ENCODE results near the gene NAGK.
"Not testable (repeated sequence)": the region's sequence is repeated elsewhere in the genome, so short reads cannot be mapped to it uniquely, and the experiment has no call there.

Gene NAGK
- total RNA-seq = 42.7 to 71.7 (median 66.1) reads per million in 4 donors

- peak; percentile 96 to 99 (median 97) for DNase-seq
Observed at GRCh38 chr2:71068218-71069035, at the start of gene NAGK. TSS of gene NAGK (plus strand) at chr2:71068648. CDS start at chr2:71068684, 36 bp downstream.

GRCh38 chr2:71019989-71020388, 48.5 kb upstream of the NAGK start:
- DNase-seq = not testable (repeated sequence)

- DNase-seq = not testable (repeated sequence)
Observed at GRCh38 chr2:71021394-71021793, 47.1 kb upstream of the NAGK start.

GRCh38 chr2:71023553-71024243, 44.8 kb upstream of the NAGK start:
- peak in 4 of 5 donors; percentile 36 to 43 (median 38) for DNase-seq

- DNase-seq = not testable (repeated sequence)
Observed at GRCh38 chr2:71036296-71036695, 32.2 kb upstream of the NAGK start.

GRCh38 chr2:71042287-71042686, 26.2 kb upstream of the NAGK start:
- DNase-seq = no peak

GRCh38 chr2:71043531-71044407, 24.7 kb upstream of the NAGK start:
- peak in 1 of 5 donors; percentile 32 for DNase-seq

GRCh38 chr2:71045151-71045550, 23.3 kb upstream of the NAGK start:
- DNase-seq = no peak

GRCh38 chr2:71045865-71046548, 22.4 kb upstream of the NAGK start:
- DNase-seq = no peak

- DNase-seq = no peak
Observed at GRCh38 chr2:71048096-71048495, 20.4 kb upstream of the NAGK start.

GRCh38 chr2:71049704-71050360, 18.6 kb upstream of the NAGK start:
- not testable (repeated sequence) for DNase-seq

- not testable (repeated sequence) for DNase-seq
Observed at GRCh38 chr2:71055206-71055740, 13.2 kb upstream of the NAGK start.

GRCh38 chr2:71060211-71060610, 8.2 kb upstream of the NAGK start:
- no peak for DNase-seq

GRCh38 chr2:71060871-71061270, 7.6 kb upstream of the NAGK start:
- no peak for DNase-seq

GRCh38 chr2:71063216-71063615, 5.2 kb upstream of the NAGK start:
- no peak for DNase-seq

- no peak for DNase-seq
Observed at GRCh38 chr2:71064110-71064611, 4.3 kb upstream of the NAGK start.

- no peak for DNase-seq
Observed at GRCh38 chr2:71064754-71065621, 3.5 kb upstream of the NAGK start.

- no peak for DNase-seq
Observed at GRCh38 chr2:71066856-71067255, 1.6 kb upstream of the NAGK start.

GRCh38 chr2:71067567-71068217, 756 bp upstream of the NAGK start:
- peak in 1 of 5 donors; percentile 7 for DNase-seq

- DNase-seq = no peak
Observed at GRCh38 chr2:71069376-71069775, 928 bp downstream of the NAGK start.

All from T-helper 1 cell (primary cell).